H1 (cell line): ENCODE results near the gene SLC41A1. TPM values are rescaled to one million over a fixed set of nuclear protein-coding genes. Genes with fewer than 3 reads are reported as not detected.

Source experiments
- HDAC2 ChIP-seq, 2 experiments: fragments of 300-600 bp in 1 of 2; sonication (generic) in 1 of 2; IDR thresholded peaks; 2 replicates each; pipeline ENCODE4 v1.6.1; 2011 to 2012; ENCODE audit warnings: low read depth in 2 of 2, low read length in 2 of 2, mild to moderate bottlenecking in 2 of 2, moderate library complexity in 2 of 2, borderline replicate concordance in 1 of 2, inconsistent platforms in 1 of 2
- MAFK ChIP-seq: IDR thresholded peaks from 2 replicates; pipeline ENCODE4 v1.6.1; 2012; ENCODE audit warnings: low read depth, mild to moderate bottlenecking, improper control_type of control experiment, low read length
- TBP ChIP-seq: IDR thresholded peaks from 2 replicates; pipeline ENCODE4 v1.6.1; 2011; ENCODE audit warnings: low read depth, low read length, improper control_type of control experiment
- polyA plus RNA-seq, 7 experiments: library from polyadenylated mRNA; depleted of rRNA in 3 of 7; stranded (reverse) in 5 of 7; unstranded in 2 of 7; fragments of >200 nt in 5 of 7; fragments of 200-250 nt in 2 of 7; gene quantifications; 1 replicate in 5 of 7; 2 replicates in 1 of 7; 4 replicates in 1 of 7; pipeline versions ENCODE4 v1.2.1 to v1.2.3, GENCODE V29; 2011 to 2013; ENCODE audit warnings: missing spikeins in 2 of 7, mixed read lengths in 2 of 7
- total RNA-seq: library from RNA; stranded (reverse); fragmentation: NEBNext Ultra II Directional; extraction: Animal tissue kit (Norgen Biotek cat#: 25700); gene quantifications from 2 replicates; pipeline ENCODE4 v1.2.1, GENCODE V29; 2021

Gene SLC41A1
- total and polyA plus RNA-seq, 2 of the 8 experiments (the other 6 are each of a cell fraction or from before 2014, with no cell fraction given) = 41.2 to 42.3 TPM

- TF ChIP-seq TBP (peak; percentile 11; the same call in 1 of the 2 replicates), MAFK (peak; percentile 2; the same call in 1 of the 2 replicates), HDAC2 (IDR thresholded peaks at IDR 0.05; ENCODE audit: borderline replicate concordance in 1 of 2, low read depth in 2 of 2, low read length in 2 of 2) (no peak)
These were observed 36.8 kb upstream of the SLC41A1 start, which contains the start of gene PM20D1 (continued) for GRCh38 chr1:205849619-205850355.
